Transverse colon (tissue), 4 donors: ENCODE data around the gene PDE7B. TPM values are rescaled to one million over a fixed set of nuclear protein-coding genes. Genes with fewer than 3 reads are reported as not detected.

Source experiments
- DNase-seq: peaks from one replicate; pipeline ENCODE4 v3.0.0-alpha.2; 2019
- H3K27ac ChIP-seq, 4 donors: fragments of 200-600 bp; sonication (generic); 2 replicates each; pipeline ENCODE4 v1.5.1; 2016 to 2018; ENCODE audit warnings: inconsistent platforms in 4 of 4
- H3K27me3 ChIP-seq: fragments of 200-600 bp; sonication (generic); 2 replicates; pipeline ENCODE4 v1.5.1; 2017; ENCODE audit warnings: inconsistent platforms
- H3K36me3 ChIP-seq, 4 donors: fragments of 200-600 bp; sonication (generic); 2 replicates each; pipeline ENCODE4 v1.5.1; 2017 to 2019; ENCODE audit warnings: inconsistent platforms in 4 of 4
- H3K4me1 ChIP-seq, 4 donors: fragments of 200-600 bp; sonication (generic); 2 replicates each; pipeline ENCODE4 v1.5.1; 2017 to 2020; ENCODE audit warnings: inconsistent platforms in 4 of 4
- H3K4me3 ChIP-seq, 4 donors: fragments of 200-600 bp; sonication (generic); 1 replicate in 1 of 4; 2 replicates in 3 of 4; pipeline versions ENCODE4 v1.5.1 to v1.6.1; 2017 to 2019; ENCODE audit warnings: inconsistent platforms in 4 of 4
- H3K9me3 ChIP-seq, 2 donors: fragments of 200-600 bp; sonication (generic); 2 replicates each; pipeline ENCODE4 v1.5.1; 2017 to 2019; ENCODE audit warnings: inconsistent platforms in 2 of 2
- CTCF ChIP-seq, 5 experiments: fragments of 200-600 bp in 3 of 5; fragments of 450-650 bp in 2 of 5; sonication (generic) in 3 of 5; IDR thresholded peaks; 1 replicate in 2 of 5; 2 replicates in 3 of 5; pipeline ENCODE4 v1.5.1; 2016 to 2017; ENCODE audit warnings: antibody characterized with exemption in 5 of 5, inconsistent platforms in 3 of 5, mild to moderate bottlenecking in 2 of 5, moderate library complexity in 1 of 5
- EP300 ChIP-seq: sonication (generic); formaldehyde crosslinking; IDR thresholded peaks from one replicate; pipeline ENCODE4 v1.6.1; 2017; ENCODE audit warnings: antibody characterized with exemption, low read depth
- POLR2A ChIP-seq: fragments of 450-650 bp; IDR thresholded peaks from one replicate; pipeline ENCODE4 v1.6.1; 2016; ENCODE audit warnings: antibody characterized with exemption, mild to moderate bottlenecking, moderate library complexity
- POLR2AphosphoS5 ChIP-seq, 3 donors: sonication (generic); formaldehyde crosslinking; IDR thresholded peaks; one replicate each; pipeline ENCODE4 v1.6.1; 2016; ENCODE audit warnings: antibody characterized with exemption in 3 of 3
- WGBS, 2 donors: methylation state at CpG; one replicate each; pipeline ENCODE4 v1.1.5; 2018; ENCODE audit warnings: low coverage in 1 of 2; 5-methylcytosine and 5-hydroxymethylcytosine counted together
- in situ Hi-C, 4 donors: fragments of 200-750 bp; cut with MboI; loops; one replicate each; pipeline versions ENCODE4 v1.15.0 to v1.15.1; 2017; ENCODE audit warnings: low sequenced_read_pairs in 3 of 4, low pct_ligation_motif_present in 1 of 4, low pct_unique_long_range_greater_than_20kb in 1 of 4
- intact Hi-C: fragments of 100-400 bp; cut with DNase I; formaldehyde crosslinking; loops from one replicate; pipeline ENCODE4 v1.15.1; 2023; ENCODE audit warnings: low total_unique reads
- total RNA-seq, 4 donors: library from RNA; depleted of rRNA; stranded (reverse); fragments of >200 nt; gene quantifications; one replicate each; pipeline ENCODE4 v1.1.0, GENCODE V29; 2016

PDE7B gene
- total RNA-seq, 4 donors from 2014 or later = 0.40 to 2.2 (median 1.4) TPM

GRCh38 chr6:136015531-136015930 lies 164.0 kb downstream of the PDE7B start:
- no peaks in the 10 kb centered on the region for H3K4me1 ChIP-seq
- in situ Hi-C loops (no loop called here), intact Hi-C loops (no loop called here)
- WGBS, 2 donors = 56 to 80% methylated on average over 4 of the region's 4 CpGs
- no peaks in the 10 kb centered on the region for H3K36me3 ChIP-seq
- H3K4me3 ChIP-seq = no peak overlapping the region
- no peaks in the 10 kb centered on the region for H3K9me3 ChIP-seq
- H3K27ac ChIP-seq = no peak overlapping the region
- no peaks in the 10 kb centered on the region for H3K27me3 ChIP-seq
- TF ChIP-seq POLR2A = no peak
- TF ChIP-seq POLR2AphosphoS5 (IDR thresholded peaks at IDR 0.05) = no peak
- TF ChIP-seq EP300 = no peak
- no peak for TF ChIP-seq CTCF (IDR thresholded peaks at IDR 0.05)
- no peak for DNase-seq

GRCh38 chr6:136016228-136017225 lies 165.0 kb downstream of the PDE7B start:
- no peak overlapping the region for H3K27ac ChIP-seq
- no peaks in the 10 kb centered on the region for H3K9me3 ChIP-seq
- H3K27me3 ChIP-seq = no peaks in the 10 kb centered on the region
- WGBS, 2 donors = 86 to 90% methylated on average over 9 of the region's 9 CpGs
- no peak overlapping the region for H3K4me3 ChIP-seq
- H3K36me3 ChIP-seq = no peaks in the 10 kb centered on the region
- in situ Hi-C loops (no loop called here), intact Hi-C loops (no loop called here)
- DNase-seq = no peak
- no peaks in the 10 kb centered on the region for H3K4me1 ChIP-seq
- no peak for TF ChIP-seq POLR2AphosphoS5 (IDR thresholded peaks at IDR 0.05)
- no peak for TF ChIP-seq POLR2A
- no peak for TF ChIP-seq CTCF (IDR thresholded peaks at IDR 0.05)
- no peak for TF ChIP-seq EP300

DNA sequence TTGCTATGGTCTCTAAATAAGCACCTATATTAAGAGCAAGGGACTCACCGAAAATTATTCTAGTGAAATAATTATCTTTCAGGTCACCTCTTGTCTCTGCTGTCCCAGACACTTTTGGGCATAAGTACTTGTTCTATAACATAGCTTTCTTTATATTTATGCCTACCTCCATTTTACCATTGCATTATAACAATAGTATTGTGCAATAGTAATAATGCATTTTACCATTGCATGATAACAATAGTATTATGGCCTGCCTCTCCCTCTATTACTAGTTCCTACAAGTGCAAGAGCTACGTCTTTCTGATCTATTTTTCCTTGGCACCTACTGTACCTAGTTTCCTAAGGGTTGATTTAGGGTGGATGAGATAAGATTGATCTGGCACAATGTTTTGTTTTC lies 169.2 kb downstream of the PDE7B start:
- no peak for TF ChIP-seq CTCF (IDR thresholded peaks at IDR 0.05)
- no peak for TF ChIP-seq POLR2A
- TF ChIP-seq POLR2AphosphoS5 (IDR thresholded peaks at IDR 0.05) = no peak
- TF ChIP-seq EP300 = no peak
- no peak overlapping the region for H3K4me3 ChIP-seq
- in situ Hi-C loops (no loop called here), intact Hi-C loops (no loop called here)
- no peaks in the 10 kb centered on the region for H3K4me1 ChIP-seq
- no peak overlapping the region for H3K27ac ChIP-seq
- no peak for DNase-seq
- WGBS, 2 donors = 72 to 79% methylated on average over 2 of the region's 2 CpGs
- H3K27me3 ChIP-seq = no peaks in the 10 kb centered on the region
- no peaks in the 10 kb centered on the region for H3K9me3 ChIP-seq
- H3K36me3 ChIP-seq = no peaks in the 10 kb centered on the region

DNA sequence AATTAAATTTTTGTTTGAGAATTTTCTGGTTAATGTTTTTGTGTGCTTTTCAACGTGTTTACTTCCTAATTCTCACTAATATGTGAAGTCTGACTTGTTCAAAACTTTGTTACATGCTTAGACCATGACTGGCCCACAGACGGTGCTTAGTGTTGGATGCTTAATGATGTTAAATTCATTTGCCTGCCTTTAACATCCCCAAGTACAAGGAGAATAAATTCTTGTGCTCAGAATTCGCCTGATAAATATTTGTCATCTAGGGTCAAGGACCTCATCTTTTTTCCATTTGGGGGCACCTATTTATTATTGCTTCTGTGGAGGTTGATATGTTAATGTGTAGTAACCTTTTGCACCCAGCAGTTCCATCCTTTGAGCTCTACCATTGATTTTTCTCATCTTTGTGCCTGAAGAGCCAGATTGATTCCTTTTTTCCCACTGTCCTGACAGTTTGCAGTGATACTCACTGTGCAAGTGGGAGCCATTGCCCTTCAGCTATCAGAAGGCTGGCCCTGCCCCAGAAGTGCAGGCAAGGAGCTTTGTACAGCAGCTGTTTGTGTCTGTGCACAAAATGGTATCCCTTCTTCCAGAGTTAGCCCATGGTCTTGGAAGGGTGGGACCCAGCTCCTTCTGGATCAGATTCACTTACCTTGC lies 170.8 kb downstream of the PDE7B start:
- in situ Hi-C loops = no loop called here
- TF ChIP-seq CTCF (IDR thresholded peaks at IDR 0.05) (no peak), EP300 (no peak), POLR2AphosphoS5 (IDR thresholded peaks at IDR 0.05) (no peak), POLR2A (no peak)
- Histone ChIP-seq H3K36me3 (no peaks in the 10 kb centered on the region), H3K9me3 (no peaks in the 10 kb centered on the region), H3K27me3 (no peaks in the 10 kb centered on the region), H3K4me1 (no peaks in the 10 kb centered on the region), H3K4me3 (no peak overlapping the region), H3K27ac (no peak overlapping the region)
- DNase-seq = no peak
- WGBS, 2 donors = 56 to 61% methylated on average over 3 of the region's 3 CpGs
- intact Hi-C loops = no loop called here
